ENCODE measurements around the gene OR6J1. TPM values are rescaled to one million over a fixed set of nuclear protein-coding genes. Genes with fewer than 3 reads are reported as not detected.
"Not testable (repeated sequence)": the region's sequence is repeated elsewhere in the genome, so short reads cannot be mapped to it uniquely, and the experiment has no call there.

The OR6J1 gene
- total RNA-seq, 1 donor from 2014 or later, result not detected

DNA sequence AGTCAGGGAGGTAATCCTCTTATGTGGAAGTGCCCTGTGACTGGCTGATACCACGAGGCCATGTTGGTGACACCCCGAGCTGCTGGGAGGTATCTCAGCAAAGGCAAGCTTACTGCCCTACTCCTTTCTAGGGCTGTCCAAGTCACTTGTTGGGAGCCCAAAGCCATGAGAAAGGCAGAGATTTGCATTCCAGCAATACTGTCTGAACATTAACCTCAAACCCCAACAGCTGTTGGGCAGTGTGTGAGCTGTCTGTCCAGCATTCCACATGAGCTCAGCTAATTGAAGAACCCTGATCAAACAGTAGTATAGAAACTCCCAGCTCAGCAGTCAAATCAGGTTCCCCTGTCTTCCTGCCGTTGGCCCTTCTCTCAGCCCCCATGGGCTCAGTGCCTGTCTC is 36.9 kb downstream of the OR6J1 start:
- no peak for DNase-seq (ENCODE audit: low spot score)

DNA sequence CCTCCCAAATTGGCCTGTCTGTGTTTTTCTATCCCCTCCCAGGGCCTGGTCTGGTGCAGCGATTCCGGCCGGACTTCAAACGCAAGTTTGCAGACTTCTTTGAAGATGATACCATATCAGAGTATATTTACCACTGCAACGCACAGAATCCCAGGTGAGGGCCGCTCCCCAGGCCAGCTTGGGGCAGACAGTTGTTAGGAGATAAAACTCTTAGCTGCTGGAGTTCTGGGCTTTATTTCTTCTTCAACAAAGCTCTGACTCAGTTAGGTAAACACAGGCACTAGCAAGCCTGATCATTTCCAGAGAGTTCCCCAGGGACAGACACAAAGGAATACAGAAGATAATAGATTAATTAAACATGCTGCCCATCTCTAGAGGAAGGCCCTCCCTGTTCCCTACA is 37.8 kb downstream of the OR6J1 start:
- DNase-seq (ENCODE audit: low spot score), result no peak

DNA sequence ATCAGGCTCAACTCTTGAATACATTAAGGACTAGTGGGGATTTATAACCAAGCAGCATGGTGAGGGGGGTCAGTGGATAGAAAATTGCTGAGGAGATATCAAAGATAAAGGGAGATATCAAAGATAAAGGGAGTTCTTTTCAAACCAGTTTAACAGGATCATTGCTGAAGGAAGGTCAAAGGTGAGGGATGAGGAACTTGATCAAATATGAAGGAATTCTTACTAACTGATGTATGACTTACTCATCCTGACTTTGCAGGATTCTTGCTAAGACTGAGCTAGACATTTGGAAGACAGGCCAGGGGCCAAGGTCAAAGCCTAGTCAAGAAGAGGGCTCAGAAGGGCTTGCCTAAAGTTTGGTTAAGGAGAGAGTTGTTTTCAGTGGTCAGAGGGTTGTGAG is 41.3 kb downstream of the OR6J1 start:
- no peak for DNase-seq (ENCODE audit: low spot score)

DNA sequence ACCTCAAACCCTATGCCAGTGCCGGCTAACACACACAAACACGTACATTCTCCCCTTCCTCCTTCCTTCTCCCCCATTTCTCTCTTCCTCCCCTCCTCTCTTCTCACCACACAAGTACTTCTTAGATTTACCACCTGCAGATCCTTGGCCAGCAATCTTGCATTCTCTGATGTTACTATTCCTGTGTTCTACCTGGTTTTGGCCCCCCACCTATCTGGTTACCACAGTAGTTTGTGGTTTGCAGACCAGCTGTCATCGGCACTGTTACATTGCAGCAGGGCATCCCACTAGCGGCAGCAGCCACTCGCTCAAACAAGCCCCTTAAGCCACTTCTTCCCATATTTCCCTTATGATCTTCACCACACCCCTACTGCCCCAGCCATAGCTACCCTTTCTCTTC is 42.2 kb downstream of the OR6J1 start:
- DNase-seq (ENCODE audit: low spot score), result no peak

DNA sequence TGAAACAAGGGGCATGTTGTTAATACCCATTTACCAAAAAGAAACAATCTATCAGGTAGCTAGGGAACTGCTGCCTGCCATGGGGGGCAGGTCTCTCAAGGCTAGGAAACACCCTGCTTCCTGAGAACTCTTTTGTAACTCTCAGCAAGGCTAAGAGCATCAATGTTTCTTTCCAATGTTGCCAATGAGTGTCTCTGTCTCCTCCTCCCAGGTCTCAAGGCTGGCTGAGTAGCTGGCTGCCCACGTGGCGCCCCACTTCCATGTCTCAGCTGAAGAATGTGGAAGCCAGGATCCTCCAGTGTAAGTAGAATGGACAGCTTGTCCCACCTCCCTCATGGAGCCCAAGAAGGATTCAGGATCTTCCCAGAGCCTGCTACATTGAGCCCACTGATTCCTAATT is 42.7 kb downstream of the OR6J1 start:
- DNase-seq (ENCODE audit: low spot score), result no peak

DNA sequence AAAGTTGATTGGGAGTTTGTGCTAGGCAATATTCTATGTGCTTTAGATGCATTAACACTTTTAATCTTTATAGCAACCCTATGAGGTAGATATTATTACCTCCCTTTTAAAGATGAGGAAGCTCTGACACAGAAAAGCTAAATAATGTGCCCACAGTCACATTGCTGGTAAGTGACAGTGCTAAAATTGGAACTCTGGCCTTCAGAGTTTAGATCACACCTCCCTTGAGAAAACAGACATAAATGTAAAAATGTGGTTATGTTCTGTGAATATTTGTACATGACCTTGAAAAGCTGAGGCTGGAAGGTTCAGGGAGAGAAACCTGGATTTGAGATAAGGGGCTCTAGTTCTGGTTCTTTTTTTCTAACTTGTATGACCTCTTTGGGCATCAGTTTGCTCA is 44.1 kb downstream of the OR6J1 start:
- no peak for DNase-seq (ENCODE audit: low spot score)

DNA sequence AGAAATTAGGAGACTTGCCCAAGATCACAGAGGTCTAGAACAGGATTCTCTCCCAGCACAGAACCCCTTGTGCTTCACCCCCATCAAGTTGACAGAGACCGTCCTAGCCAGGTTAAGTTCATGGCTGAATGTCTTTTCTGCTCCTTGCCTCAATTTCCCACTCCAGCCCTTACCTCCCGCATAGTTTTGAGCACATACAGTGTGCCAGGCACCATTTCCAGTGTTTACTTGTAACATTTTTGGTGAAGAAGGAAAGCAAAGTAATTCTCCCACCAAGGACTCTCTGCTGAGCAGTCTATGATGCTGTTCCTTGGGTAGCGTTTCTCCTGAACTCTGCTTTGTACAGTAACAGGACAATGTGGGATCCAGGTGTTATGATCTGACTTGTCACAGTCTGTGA is 44.8 kb downstream of the OR6J1 start:
- DNase-seq (ENCODE audit: low spot score), result no peak

DNA sequence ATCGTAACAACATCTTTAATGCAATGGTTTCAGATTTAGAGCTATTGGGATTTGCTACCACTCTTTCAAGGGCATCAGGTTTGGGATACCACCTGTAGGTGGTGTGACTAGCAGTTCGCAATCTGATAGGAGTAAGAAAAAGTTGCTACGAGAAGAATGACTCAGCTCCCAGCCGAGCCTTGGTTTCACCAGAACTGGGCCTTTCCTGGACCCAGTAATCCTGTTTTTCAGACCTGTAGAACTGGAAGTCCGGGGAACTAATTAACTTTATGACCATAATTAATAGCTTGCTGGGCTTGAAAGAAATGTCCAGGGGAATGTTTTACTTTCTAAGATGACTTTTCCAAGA is 45.3 kb downstream of the OR6J1 start:
- peak; percentile 76 for DNase-seq (ENCODE audit: low spot score)

DNA sequence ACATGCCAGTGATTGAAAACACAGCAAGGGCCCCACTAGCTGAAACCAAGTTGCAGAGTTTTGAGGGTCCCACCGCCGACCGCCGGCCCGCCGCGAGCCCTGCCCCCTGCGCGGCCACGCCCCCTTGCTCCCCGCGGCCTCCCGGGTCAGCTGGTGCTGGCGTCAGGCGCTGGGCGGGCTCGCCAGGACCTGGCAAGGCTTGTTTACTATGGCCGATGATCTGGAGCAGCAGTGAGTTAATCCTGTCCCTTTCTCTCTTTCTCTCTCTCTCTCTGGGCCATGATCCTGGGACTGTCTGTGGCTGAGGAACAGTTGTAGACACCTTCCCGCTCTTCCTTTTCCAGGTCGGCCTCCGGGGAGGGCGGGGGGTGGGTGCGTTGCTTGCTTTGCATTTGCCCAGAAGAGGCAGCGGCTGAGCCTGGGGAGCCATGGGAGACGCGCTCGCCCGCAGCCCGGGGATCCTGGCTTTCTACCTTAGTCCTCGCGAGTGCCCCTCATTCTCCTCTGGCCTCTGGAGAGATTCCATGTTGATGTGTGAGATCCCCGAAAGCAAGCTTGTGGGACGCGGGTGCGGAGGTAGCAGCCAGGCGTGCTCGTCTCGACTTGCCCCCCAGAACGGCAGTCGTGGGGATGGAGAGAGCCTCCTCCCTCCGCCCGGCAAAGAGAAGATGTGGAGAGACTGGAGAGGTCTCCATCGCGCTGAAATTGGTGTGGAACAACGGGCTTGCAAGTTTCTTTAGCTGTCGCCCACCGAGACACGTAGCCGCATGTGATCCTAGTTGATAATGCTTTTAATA is 45.9 kb downstream of the OR6J1 start, which contains the start of gene ABHD4:
Gene ABHD4, plus strand, starts transcription at position 202 of the 797 bp plus-strand sequence. Its CDS starts 7 bp downstream, at position 209.
- peak; percentile 93 for DNase-seq (ENCODE audit: low spot score)

DNA sequence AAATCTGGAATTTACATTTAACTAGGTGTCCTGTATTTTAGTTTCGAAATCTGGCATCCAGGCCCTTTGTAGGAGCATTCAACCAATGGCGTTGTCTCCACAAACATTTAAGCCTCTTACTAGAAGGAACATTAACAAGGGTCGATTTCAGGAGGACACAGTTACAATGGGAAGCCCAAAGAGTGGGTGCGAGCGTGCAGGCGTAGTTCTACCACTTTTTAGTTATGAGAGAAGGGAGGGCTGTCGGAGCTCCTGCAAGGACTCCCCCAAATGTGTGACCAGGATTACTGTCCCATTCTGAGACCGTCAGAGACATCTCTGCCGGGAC is 46.4 kb downstream of the OR6J1 start:
- DNase-seq (ENCODE audit: low spot score), result no peak

DNA sequence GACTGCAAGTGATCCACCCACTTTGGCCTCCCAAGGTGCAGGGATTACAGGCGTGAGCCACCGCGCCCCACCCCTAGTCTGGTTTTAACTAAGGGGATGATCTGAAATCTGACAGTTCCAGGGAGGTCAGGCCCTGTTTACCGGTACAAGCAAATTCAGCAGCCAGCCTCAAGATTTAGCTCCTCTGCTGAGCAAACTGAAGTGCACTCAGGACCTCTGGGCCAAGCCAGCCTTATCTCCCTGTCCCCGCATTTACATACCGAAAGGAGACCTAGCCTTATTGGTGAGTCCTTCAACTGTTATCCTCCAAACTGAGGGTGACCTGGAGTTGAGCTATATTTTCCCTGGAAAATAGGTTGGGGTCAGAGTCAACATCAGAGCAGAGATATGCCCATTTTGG is 46.9 kb downstream of the OR6J1 start:
- no peak for DNase-seq (ENCODE audit: low spot score)

DNA sequence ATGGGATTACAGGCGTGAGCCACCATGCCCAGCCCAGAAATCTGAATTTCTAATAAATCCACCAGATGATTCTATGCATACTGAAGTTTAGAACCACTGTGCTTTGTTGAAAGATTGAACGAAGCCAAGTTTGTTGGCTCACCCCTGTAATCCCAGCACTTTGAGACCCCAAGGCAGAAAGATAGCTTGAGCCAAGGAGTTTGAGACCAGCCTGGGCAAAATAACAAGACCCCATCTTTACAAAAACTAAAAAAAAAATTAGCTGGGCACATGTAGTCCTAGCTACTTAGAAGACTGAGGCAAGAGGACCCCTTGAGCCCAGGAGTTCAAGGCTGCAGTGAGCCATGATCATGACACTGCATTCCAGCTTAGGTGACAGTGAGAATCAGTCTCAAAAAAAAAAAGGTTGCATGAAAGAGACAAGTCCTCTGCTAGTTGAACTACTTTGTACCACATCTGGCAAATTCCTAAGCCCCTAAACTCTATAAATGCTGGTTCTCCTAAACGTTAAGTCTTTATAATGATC is 47.7 kb downstream of the OR6J1 start:
- DNase-seq (ENCODE audit: low spot score), result no peak

DNA sequence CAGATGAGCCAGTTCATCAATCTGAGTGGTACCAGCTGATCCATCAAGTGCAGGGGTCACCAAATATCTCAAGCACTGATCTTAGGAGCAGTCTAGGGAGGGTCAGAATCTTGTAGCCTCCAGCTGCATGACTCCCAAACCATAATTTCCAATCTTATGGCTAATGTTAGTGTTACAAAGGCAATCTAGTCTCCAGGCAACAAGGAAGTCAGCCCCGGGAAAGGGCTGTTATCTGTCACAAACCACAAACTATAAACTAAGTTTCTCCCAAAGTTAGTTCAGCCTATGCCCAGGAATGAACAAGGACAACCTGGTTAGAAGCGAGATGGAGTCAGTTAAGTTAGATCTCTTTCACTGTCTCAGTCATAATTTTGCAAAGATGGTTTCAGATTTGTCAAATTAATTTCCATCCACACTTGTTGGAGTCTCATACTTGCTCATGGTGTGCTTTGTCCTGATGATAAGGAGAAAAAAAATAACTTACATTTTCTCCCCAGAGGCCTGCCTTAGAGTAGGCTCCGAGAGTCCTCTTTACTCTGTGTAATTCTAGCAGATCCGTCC is 49.9 kb downstream of the OR6J1 start:
- no peak for DNase-seq (ENCODE audit: low spot score)

DNA sequence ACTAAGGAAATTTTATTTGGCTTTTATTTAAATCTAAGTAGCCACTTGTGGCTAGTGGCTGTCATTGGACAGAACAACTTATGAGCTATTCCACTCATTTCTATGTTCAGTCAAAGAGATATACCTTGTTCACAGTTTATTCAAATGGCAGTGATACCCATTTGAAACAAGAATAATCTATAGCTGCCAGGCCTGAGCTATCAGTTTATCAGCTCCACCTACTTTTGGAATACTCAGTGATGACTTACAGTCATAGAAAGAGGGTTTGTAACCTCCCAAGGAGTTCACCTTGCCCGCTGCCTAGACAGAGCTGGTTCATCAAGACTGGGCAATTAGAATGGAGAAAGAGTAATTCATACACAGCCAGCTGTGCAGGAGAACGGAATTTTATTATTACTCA is 50.6 kb downstream of the OR6J1 start:
- no peak for DNase-seq (ENCODE audit: low spot score)

DNA sequence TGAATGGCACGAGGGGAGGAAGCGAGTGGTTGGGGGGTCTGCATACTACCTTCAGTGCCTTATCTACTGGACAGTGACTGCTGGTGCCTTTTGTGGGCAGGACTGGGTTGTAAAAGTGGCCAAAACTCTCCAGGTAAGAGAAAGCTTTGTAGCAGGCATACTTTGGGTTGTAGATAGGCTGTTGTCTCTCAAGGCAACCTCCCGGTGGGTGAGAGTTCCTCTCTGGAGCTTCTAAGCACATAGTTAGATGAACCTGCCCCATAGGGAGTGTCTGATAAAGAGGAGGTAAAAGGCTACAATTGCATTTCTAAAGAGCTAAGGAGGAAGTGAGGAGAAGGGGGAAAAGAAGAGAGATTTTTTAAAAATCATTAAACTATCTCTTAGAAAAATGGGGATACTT is 51.0 kb downstream of the OR6J1 start:
- no peak for DNase-seq (ENCODE audit: low spot score)

DNA sequence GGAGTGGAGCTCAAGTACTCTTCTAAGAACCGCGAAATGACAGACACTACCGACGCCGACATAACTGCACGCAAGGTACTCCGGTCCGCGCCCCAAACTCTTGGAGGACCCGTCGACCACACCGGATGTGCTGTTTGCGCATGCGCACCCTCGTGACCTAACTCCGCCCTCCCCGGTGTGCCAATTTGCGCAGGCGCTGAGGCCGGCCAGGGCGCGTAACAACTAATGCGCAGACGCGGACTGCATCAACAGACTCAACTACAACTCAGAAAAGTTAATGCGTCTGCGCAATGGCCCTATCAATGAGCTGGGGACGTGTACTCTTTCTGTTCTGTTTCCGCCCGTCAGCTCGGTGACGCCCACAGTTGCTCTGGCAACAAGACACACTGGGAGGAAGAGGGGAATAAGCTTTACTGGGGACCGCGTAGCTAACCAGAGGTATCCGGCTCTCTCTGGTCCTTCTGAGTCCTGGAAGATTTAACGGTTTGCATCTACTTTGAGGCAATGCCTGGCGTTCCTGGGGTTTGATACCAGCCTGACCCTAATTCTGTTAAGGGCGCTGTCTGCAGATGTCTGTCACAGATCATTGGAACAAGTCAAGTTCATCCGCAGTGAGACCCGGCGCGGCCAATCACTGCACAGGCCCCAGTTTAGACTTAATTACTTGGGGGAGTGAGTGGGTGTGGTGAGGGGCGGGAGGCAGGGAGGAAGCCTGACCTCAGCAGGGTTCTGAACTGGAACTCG is 54.9 kb downstream of the OR6J1 start, which contains the start of gene DAD1:
Gene DAD1, minus strand, starts transcription at position 129 of the 744 bp plus-strand sequence. Its CDS starts 67 bp downstream, at position 62.
- peak; percentile 100 for DNase-seq (ENCODE audit: low spot score)

DNA sequence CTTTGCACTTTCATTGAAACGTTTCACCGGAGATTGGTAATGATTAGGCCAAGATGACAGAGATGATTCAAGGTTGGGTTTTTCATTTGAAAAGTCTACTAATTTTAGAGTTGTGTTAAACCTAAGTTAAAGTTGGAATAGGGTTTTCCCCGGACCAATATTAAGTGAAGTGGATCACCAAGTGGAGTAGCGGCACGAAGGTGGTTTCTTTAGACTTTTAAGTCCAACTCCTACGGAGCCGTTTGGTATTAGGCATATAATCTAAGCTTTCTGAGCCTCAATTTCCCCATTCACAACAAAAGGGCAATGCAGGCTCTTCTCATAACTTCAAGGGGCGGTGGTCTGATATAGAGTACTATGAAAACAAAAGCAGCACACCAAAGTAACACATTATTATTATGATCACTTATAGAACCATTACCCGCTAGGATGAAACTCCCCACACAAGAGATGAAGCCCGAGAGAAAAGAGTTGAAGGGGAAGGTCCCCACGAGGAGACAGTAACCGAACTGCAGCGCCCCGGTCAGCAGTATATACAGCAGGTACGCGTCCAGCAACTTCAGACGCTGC is 55.5 kb downstream of the OR6J1 start:
- no peak for DNase-seq (ENCODE audit: low spot score)

DNA sequence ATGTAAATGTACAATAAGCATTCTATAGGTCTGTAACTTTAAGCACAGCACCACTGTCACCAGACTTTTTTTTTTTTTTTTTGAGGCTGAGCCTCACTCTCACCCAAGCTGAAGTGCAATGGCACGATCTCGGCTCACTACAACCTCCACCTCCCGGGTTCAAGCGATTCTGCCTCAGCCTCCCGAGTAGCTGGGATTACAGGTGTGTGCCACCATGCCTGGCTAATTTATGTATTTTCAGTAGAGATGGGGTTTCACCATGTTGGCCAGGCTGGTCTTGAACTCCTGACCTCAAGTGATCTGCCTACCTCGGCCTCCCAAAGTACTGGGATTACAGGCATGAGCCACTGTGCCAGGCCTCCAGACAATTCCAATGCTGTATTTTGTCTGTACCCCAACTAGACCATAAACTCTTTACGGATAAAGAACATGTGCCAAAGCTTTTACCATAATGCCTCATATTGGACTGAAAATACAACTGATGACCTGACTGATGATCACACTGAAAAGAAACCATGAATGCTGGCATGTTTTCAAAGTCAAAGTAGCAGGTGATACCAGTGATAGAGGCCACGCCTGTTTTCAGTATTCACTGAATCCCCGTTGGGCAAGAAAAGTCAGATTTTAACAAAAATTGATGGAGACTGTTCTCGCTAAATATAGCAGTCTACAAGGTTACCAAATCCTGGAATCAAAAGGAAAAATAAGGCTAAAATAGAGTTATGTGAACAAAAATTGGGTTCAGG is 56.3 kb downstream of the OR6J1 start:
- DNase-seq (ENCODE audit: low spot score), result not testable (repeated sequence)

DNA sequence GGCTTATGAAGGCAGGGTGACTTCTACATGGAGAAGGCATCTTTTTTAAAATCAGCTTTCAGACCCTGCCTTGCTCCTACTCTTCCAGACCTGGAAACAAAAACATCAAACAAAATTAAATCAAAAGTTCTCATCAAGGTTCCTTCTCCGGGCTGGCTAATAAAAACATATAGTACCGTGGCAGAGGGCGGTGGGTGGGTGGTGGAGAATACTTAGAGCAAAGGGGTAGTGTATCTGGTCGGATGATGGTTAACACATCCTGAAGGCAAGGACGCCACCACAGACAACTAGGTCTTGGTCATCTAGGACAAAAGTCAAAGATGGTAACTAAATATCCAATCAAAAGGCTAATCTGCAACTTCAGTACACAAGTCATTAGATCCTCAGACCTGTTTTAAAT is 56.9 kb downstream of the OR6J1 start:
- no peak for DNase-seq (ENCODE audit: low spot score)

DNA sequence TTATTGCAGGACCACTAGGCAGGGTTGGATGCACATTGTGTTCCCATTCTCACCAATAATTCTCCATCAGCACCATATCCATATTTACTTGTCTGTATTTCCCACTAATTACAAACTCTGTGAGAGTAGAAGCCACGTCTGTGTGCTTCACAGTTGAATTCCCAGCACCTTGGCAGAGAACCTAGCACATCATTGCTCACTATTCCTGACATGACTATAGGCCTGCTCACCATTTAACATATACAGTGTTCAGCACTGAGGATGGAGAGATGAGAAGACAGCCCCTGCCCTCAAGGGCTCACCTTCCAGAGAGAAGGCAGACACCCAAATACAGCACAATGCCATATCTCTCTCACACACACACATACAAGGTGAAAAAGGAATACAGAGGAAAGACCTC is 60.2 kb downstream of the OR6J1 start:
- no peak for DNase-seq (ENCODE audit: low spot score)

All from mesenteric fat pad (tissue), 1 donor.